B cell (primary cell): ENCODE measurements around the gene SMC6.

ENCODE experiments used
- CTCF ChIP-seq: fragments of 200-600 bp; IDR thresholded peaks from one replicate; pipeline ENCODE4 v1.8.0; 2022; ENCODE audit warnings: antibody characterized with exemption, mild to moderate bottlenecking
- EZH2 ChIP-seq: IDR thresholded peaks from 2 replicates; pipeline ENCODE4 v1.6.1; 2012; ENCODE audit warnings: borderline replicate concordance, low read depth, mild to moderate bottlenecking, moderate library complexity, low read length; ENCODE audit not compliant: insufficient read depth, poor library complexity, severe bottlenecking

DNA sequence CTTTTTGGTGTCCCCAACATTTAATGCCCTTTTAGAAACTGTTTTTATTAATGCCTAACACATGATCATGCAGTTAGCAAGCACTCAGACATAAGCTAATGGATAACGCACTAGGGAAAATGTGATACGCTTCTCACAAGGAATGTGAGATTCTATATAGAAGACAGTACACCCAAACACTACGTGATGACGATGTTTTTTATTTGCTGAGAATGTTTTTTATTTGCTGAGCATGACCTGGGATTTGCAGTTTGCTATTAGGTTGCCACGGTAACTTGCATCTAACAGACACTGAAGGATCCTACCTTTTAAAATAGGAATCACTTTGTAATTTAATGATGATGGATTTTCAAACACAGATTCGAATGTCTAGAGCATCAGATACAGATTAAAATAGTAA is 4.9 kb downstream of the SMC6 start:
- TF ChIP-seq CTCF, result no peak
- no peak for TF ChIP-seq EZH2
